Measurements from ENCODE around the gene NUP85.

GRCh38 chr17:75176625-75177024 lies 28.9 kb upstream of the NUP85 start:
- TF ChIP-seq CTCF (IDR thresholded peaks at IDR 0.05; ENCODE audit: low read depth, low read length, missing input control) (no peak), ATF3 (IDR thresholded peaks at IDR 0.05) (no peak), REST (IDR thresholded peaks at IDR 0.05) (no peak)

Data from liver (tissue), 3 donors.